HCT116 (cell line): ENCODE data around the gene PRLHR. TPM values are rescaled to one million over a fixed set of nuclear protein-coding genes. Genes with fewer than 3 reads are reported as not detected.

Experiments
- ATAC-seq: fragments of 200-7000 bp; cut with Tn5 transposase; 2 replicates; pipeline ENCODE4 v1.9.1; 2020; ENCODE audit warnings: mild to moderate bottlenecking, moderate library complexity
- BruUV-seq: library from RNA; stranded (reverse); fragments of 400-500 nt; replicated peaks from 2 replicates; lab custom pipeline; 2021; lab: Mats Ljungman, UMichigan
- CTCF ChIA-PET: fragments of 300-600 bp; sonication (Branson Sonifier 250); formaldehyde crosslinking; loops from one replicate; lab custom pipeline; 2021; ENCODE audit warnings: antibody characterized with exemption; lab: Charles Lee
- POLR2A ChIA-PET: fragments of 300-600, 350-600 bp; sonication (Branson Sonifier 250); formaldehyde crosslinking; loops from one replicate; lab custom pipeline; 2021; ENCODE audit warnings: antibody characterized with exemption; lab: Charles Lee
- RAD21 ChIA-PET, 2 experiments: fragments of 300-600 bp; sonication (Branson Sonifier 250); formaldehyde crosslinking; loops; one replicate each; lab custom pipeline; 2023; ENCODE audit warnings: low total read pairs in 2 of 2; ENCODE audit not compliant: uncharacterized antibody in 2 of 2, unreplicated experiment in 2 of 2, low non-redundant PET in 1 of 2; lab: Charles Lee
- DNase-seq: peaks from one replicate; pipeline ENCODE4 v3.0.0-alpha.2; 2010; ENCODE audit warnings: low read depth, low spot score
- H2AFZ ChIP-seq: fragments of 200-600 bp; shearing (Covaris generic), sonication (generic); 2 replicates; pipeline ENCODE4 v1.6.1; 2017; ENCODE audit warnings: low read depth, mixed run types, mixed read lengths, antibody characterized with exemption, low read length; ENCODE audit not compliant: poor library complexity, severe bottlenecking
- H3K27ac ChIP-seq: 2 replicates; pipeline ENCODE4 v1.5.1; 2012; ENCODE audit warnings: low read depth, low read length
- H3K27me3 ChIP-seq: fragments of 200-600 bp; sonication (generic); 2 replicates; pipeline ENCODE4 v1.6.1; 2016; ENCODE audit warnings: mixed run types, low read length, mixed read lengths; ENCODE audit not compliant: insufficient read depth
- H3K36me3 ChIP-seq, 2 experiments: fragments of 200-500 bp in 1 of 2; fragments of 200-600 bp in 1 of 2; sonication (Bioruptor generic) in 1 of 2; sonication (generic) in 1 of 2; 2 replicates each; pipeline versions ENCODE4 v1.5.1 to v1.6.1; 2014 to 2016; ENCODE audit warnings: low read length in 2 of 2, inconsistent platforms in 1 of 2, mixed read lengths in 1 of 2, mixed run types in 1 of 2; ENCODE audit not compliant: insufficient read depth in 2 of 2, control insufficient read depth in 1 of 2
- H3K4me1 ChIP-seq, 2 experiments: fragments of 200-600 bp in 1 of 2; sonication (generic) in 1 of 2; 2 replicates each; pipeline versions ENCODE4 v1.5.1 to v1.6.1; 2012 to 2017; ENCODE audit warnings: low read length in 2 of 2, inconsistent platforms in 1 of 2, mild to moderate bottlenecking in 1 of 2, mixed read lengths in 1 of 2, mixed run types in 1 of 2, moderate library complexity in 1 of 2; ENCODE audit not compliant: insufficient read depth in 2 of 2, control insufficient read depth in 1 of 2
- H3K4me2 ChIP-seq: fragments of 200-600 bp; sonication (generic); 2 replicates; pipeline ENCODE4 v1.6.1; 2017; ENCODE audit warnings: mixed run types, low read length, mixed read lengths
- H3K4me3 ChIP-seq, 2 experiments: fragments of 200-600 bp in 1 of 2; sonication (generic) in 1 of 2; replicated peaks in 1 of 2; 2 replicates each; pipeline ENCODE4 v1.5.1; 2011 to 2016; ENCODE audit warnings: low read length in 2 of 2, control low read depth in 1 of 2, low read depth in 1 of 2, mild to moderate bottlenecking in 1 of 2, mixed read lengths in 1 of 2, mixed run types in 1 of 2
- H3K79me2 ChIP-seq: fragments of 200-600 bp; sonication (generic); 2 replicates; pipeline ENCODE4 v1.6.1; 2017; ENCODE audit warnings: mild to moderate bottlenecking, mixed run types, low read length, moderate library complexity, mixed read lengths; ENCODE audit not compliant: insufficient read depth
- H3K9ac ChIP-seq: fragments of 200-600 bp; sonication (generic); 2 replicates; pipeline ENCODE4 v1.6.1; 2016; ENCODE audit warnings: low read length, mixed read lengths
- H3K9me2 ChIP-seq: fragments of 200-600 bp; sonication (generic), shearing (Covaris generic); 2 replicates; pipeline ENCODE4 v1.6.1; 2017; ENCODE audit warnings: mixed run types, mild to moderate bottlenecking, moderate library complexity; ENCODE audit not compliant: insufficient read depth
- H3K9me3 ChIP-seq, 2 experiments: fragments of 200-500 bp in 1 of 2; fragments of 200-600 bp in 1 of 2; sonication (Bioruptor generic) in 1 of 2; sonication (generic) in 1 of 2; 2 replicates each; pipeline ENCODE4 v1.6.1; 2014 to 2017; ENCODE audit warnings: low read length in 2 of 2, mixed read lengths in 2 of 2, inconsistent platforms in 1 of 2, low read depth in 1 of 2, mild to moderate bottlenecking in 1 of 2, mixed run types in 1 of 2, moderate library complexity in 1 of 2; ENCODE audit not compliant: control insufficient read depth in 1 of 2, insufficient read depth in 1 of 2
- H4K20me1 ChIP-seq: fragments of 200-600 bp; sonication (generic), shearing (Covaris generic); 2 replicates; pipeline ENCODE4 v1.6.1; 2017; ENCODE audit warnings: mixed run types, mild to moderate bottlenecking, moderate library complexity; ENCODE audit not compliant: insufficient read depth
- ATF3 ChIP-seq: IDR thresholded peaks from 2 replicates; pipeline ENCODE4 v1.6.1; 2012
- CBX3 ChIP-seq: IDR thresholded peaks from 2 replicates; pipeline ENCODE4 v1.6.1; 2012; ENCODE audit warnings: low read depth
- CEBPB ChIP-seq: IDR thresholded peaks from 2 replicates; pipeline ENCODE4 v1.6.1; 2012; ENCODE audit warnings: low read depth
- CTCF ChIP-seq, 3 experiments: fragments of 200-600 bp in 1 of 3; sonication (generic) in 1 of 3; IDR thresholded peaks in 2 of 3; conservative IDR thresholded peaks in 1 of 3; 2 replicates each; pipeline ENCODE4 v1.5.1; 2012 to 2017; ENCODE audit warnings: low read depth in 2 of 3, low read length in 2 of 3, antibody characterized with exemption in 1 of 3, borderline replicate concordance in 1 of 3, control low read depth in 1 of 3, mild to moderate bottlenecking in 1 of 3, mixed read lengths in 1 of 3, mixed run types in 1 of 3, moderate library complexity in 1 of 3; ENCODE audit not compliant: insufficient read depth in 1 of 3
- EGR1 ChIP-seq: IDR thresholded peaks from 2 replicates; pipeline ENCODE4 v1.6.1; 2012; ENCODE audit warnings: low read depth
- ELF1 ChIP-seq: IDR thresholded peaks from 2 replicates; pipeline ENCODE4 v1.6.1; 2012; ENCODE audit warnings: low read depth, borderline replicate concordance
- EZH2 ChIP-seq: fragments of 200-600 bp; sonication (generic); IDR thresholded peaks from 2 replicates; pipeline ENCODE4 v1.6.1; 2017; ENCODE audit warnings: antibody characterized with exemption, mixed run types
- MAX ChIP-seq: IDR thresholded peaks from 2 replicates; pipeline ENCODE4 v1.6.1; 2012
- POLR2A ChIP-seq: IDR thresholded peaks from 2 replicates; pipeline ENCODE4 v1.7.0; 2011; ENCODE audit warnings: borderline replicate concordance; ENCODE audit not compliant: insufficient read depth, insufficient read length; ENCODE audit errors: extremely low read depth
- REST ChIP-seq: IDR thresholded peaks from 2 replicates; pipeline ENCODE4 v1.6.1; 2012; ENCODE audit warnings: low read depth
- SIN3A ChIP-seq: IDR thresholded peaks from 2 replicates; pipeline ENCODE4 v1.6.1; 2012; ENCODE audit warnings: low read depth
- SRF ChIP-seq: IDR thresholded peaks from 2 replicates; pipeline ENCODE4 v1.6.1; 2012; ENCODE audit warnings: low read depth
- ZFX ChIP-seq: fragments of 450-650 bp; IDR thresholded peaks from 2 replicates; pipeline ENCODE4 v1.6.1; 2017
- ZNF274 ChIP-seq: fragments of 200-500 bp; sonication (Bioruptor generic); IDR thresholded peaks from 2 replicates; pipeline ENCODE4 v1.6.1; 2014; ENCODE audit warnings: mild to moderate bottlenecking, low read depth, low read length, inconsistent platforms
- intact Hi-C: fragments of 100-400 bp; cut with micrococcal nuclease; formaldehyde crosslinking; loops from 2 replicates; pipeline ENCODE4 v1.10.0; 2022
- total RNA-seq: library from RNA; stranded (reverse); gene quantifications from one replicate; pipeline ENCODE4 v1.2.1, GENCODE V29; 2021; ENCODE audit not compliant: unreplicated experiment

The PRLHR gene
- total RNA-seq, 1 experiment from 2014 or later: not detected

GRCh38 chr10:118566911-118567310, 28.5 kb downstream of the PRLHR start (continued):
- no peak for TF ChIP-seq REST
- TF ChIP-seq ELF1: no peak

- RAD21 ChIA-PET: no interaction called here
- no peak overlapping the region for H2AFZ ChIP-seq
- CTCF ChIA-PET: interaction anchor here (0.7 to 3.1 kb wide), 5 partner anchors 155 to 1123 kb away, joined by 3 to 16 read pairs (median 7); no protein-coding TSS in a partner anchor
- TF ChIP-seq MAX (no peak), ATF3 (no peak), POLR2A (no peak), CBX3 (no peak), SRF (no peak), CTCF (IDR thresholded peaks at IDR 0.05 in 2 of 3, conservative IDR thresholded peaks at IDR 0.05 in 1 of 3; ENCODE audit: borderline replicate concordance in 1 of 3, insufficient read depth in 1 of 3, low read depth in 2 of 3, low read length in 2 of 3) (no peak), SIN3A (no peak), ZFX (no peak), EZH2 (no peak), EGR1 (no peak), ZNF274 (no peak), ELF1 (no peak), CEBPB (no peak)
- H3K4me3 ChIP-seq: no peak overlapping the region
- no peaks in the 10 kb centered on the region for H3K9me3 ChIP-seq
- H3K27ac ChIP-seq: no peak overlapping the region
- H3K9me2 ChIP-seq: no peaks in the 10 kb centered on the region
- ATAC-seq (no peak), DNase-seq (no peak)
- H3K79me2 ChIP-seq: no peaks in the 10 kb centered on the region
- no peak overlapping the region for H3K4me2 ChIP-seq
- no TSS peak for BruUV-seq
- H3K9ac ChIP-seq: no peak overlapping the region
- POLR2A ChIA-PET: no interaction called here
- H4K20me1 ChIP-seq: no peaks in the 10 kb centered on the region
- peaks cover 0 to 4% of the 10 kb centered on the region in 2 experiments; a peak in 1 of 4 replicates for H3K4me1 ChIP-seq
- no peaks in the 10 kb centered on the region for H3K36me3 ChIP-seq
- H3K27me3 ChIP-seq: no peaks in the 10 kb centered on the region
- intact Hi-C loops: loop anchor here (5.0 kb wide), 1 partner anchor 457 kb away; no protein-coding TSS in a partner anchor
Observed at GRCh38 chr10:118565301-118566075, 30.0 kb downstream of the PRLHR start.
